HEK293 (cell line): Measurements from ENCODE around the gene PYGO1.

Experiments
- PRDM1 ChIP-seq: fragments of 450-650 bp; formaldehyde crosslinking; IDR thresholded peaks from 2 replicates; pipeline ENCODE4; 2016; ENCODE audit warnings: missing biosample characterization, missing genetic modification characterization
- PRDM2 ChIP-seq: fragments of 450-650 bp; formaldehyde crosslinking; IDR thresholded peaks from 2 replicates; pipeline ENCODE4 v1.5.1; 2016; ENCODE audit warnings: missing biosample characterization, missing genetic modification characterization, borderline replicate concordance
- ZBTB48 ChIP-seq: fragments of 450-650 bp; formaldehyde crosslinking; IDR thresholded peaks from 2 replicates; pipeline ENCODE4 v1.5.1; 2016; ENCODE audit warnings: missing biosample characterization, missing genetic modification characterization
- ZBTB49 ChIP-seq: fragments of 450-650 bp; formaldehyde crosslinking; IDR thresholded peaks from 2 replicates; pipeline ENCODE4 v1.5.1; 2016; ENCODE audit warnings: missing biosample characterization, missing genetic modification characterization, low read depth
- ZNF140 ChIP-seq: fragments of 450-650 bp; formaldehyde crosslinking; IDR thresholded peaks from 2 replicates; pipeline ENCODE4 v1.5.1; 2016; ENCODE audit warnings: missing biosample characterization, missing genetic modification characterization
- ZNF184 ChIP-seq: fragments of 450-650 bp; IDR thresholded peaks from 2 replicates; pipeline ENCODE4 v1.5.1; 2018; ENCODE audit warnings: missing biosample characterization, mild to moderate bottlenecking, missing genetic modification characterization
- ZNF280C ChIP-seq: fragments of 450-650 bp; formaldehyde crosslinking; IDR thresholded peaks from 2 replicates; pipeline ENCODE4 v1.5.1; 2016; ENCODE audit warnings: missing biosample characterization, missing genetic modification characterization
- ZNF341 ChIP-seq: fragments of 450-650 bp; formaldehyde crosslinking; IDR thresholded peaks from 2 replicates; pipeline ENCODE4; 2016; ENCODE audit warnings: low read depth, missing biosample characterization, missing genetic modification characterization
- ZNF366 ChIP-seq: fragments of 450-650 bp; formaldehyde crosslinking; conservative IDR thresholded peaks from 2 replicates; pipeline ENCODE4 v1.5.1; 2016; ENCODE audit warnings: missing biosample characterization, missing genetic modification characterization
- ZNF398 ChIP-seq: fragments of 450-650 bp; formaldehyde crosslinking; IDR thresholded peaks from 2 replicates; pipeline ENCODE4 v1.5.1; 2017; ENCODE audit warnings: missing biosample characterization, missing genetic modification characterization
- ZNF510 ChIP-seq: fragments of 450-650 bp; formaldehyde crosslinking; IDR thresholded peaks from 2 replicates; pipeline ENCODE4 v1.5.1; 2018; ENCODE audit warnings: mild to moderate bottlenecking, missing genetic modification characterization, missing biosample characterization; ENCODE audit not compliant: insufficient replicate concordance
- ZNF529 ChIP-seq: fragments of 450-650 bp; formaldehyde crosslinking; IDR thresholded peaks from 2 replicates; pipeline ENCODE4 v1.5.1; 2017; ENCODE audit warnings: missing genetic modification characterization, missing biosample characterization; ENCODE audit not compliant: insufficient replicate concordance
- ZNF555 ChIP-seq: fragments of 450-650 bp; formaldehyde crosslinking; conservative IDR thresholded peaks from 2 replicates; pipeline ENCODE4 v1.5.1; 2017; ENCODE audit warnings: missing biosample characterization, mild to moderate bottlenecking, missing genetic modification characterization, inconsistent platforms
- ZNF561 ChIP-seq: fragments of 450-650 bp; IDR thresholded peaks from 2 replicates; pipeline ENCODE4 v1.5.1; 2018; ENCODE audit warnings: missing biosample characterization, missing genetic modification characterization, borderline replicate concordance
- ZNF623 ChIP-seq: fragments of 450-650 bp; formaldehyde crosslinking; IDR thresholded peaks from 2 replicates; pipeline ENCODE4 v1.5.1; 2016; ENCODE audit warnings: missing biosample characterization, missing genetic modification characterization
- ZSCAN18 ChIP-seq: fragments of 450-650 bp; formaldehyde crosslinking; IDR thresholded peaks from 2 replicates; pipeline ENCODE4 v1.5.1; 2016; ENCODE audit warnings: missing biosample characterization, missing genetic modification characterization

PYGO1 gene

GRCh38 chr15:55627730-55628368 is 39.7 kb upstream of the PYGO1 start (continued):
- TF ChIP-seq ZBTB49 (tag by site-specific recombination) (no peak), ZNF280C (tag by site-specific recombination) (no peak), PRDM2 (tag by site-specific recombination) (no peak), PRDM1 (tag by site-specific recombination) (0 out of 2 replicates have a peak, but pooled peaks have one; percentile 4), ZNF140 (tag by site-specific recombination) (no peak), ZNF184 (tag by site-specific recombination) (0 out of 2 replicates have a peak, but pooled peaks have one; percentile 30), ZNF561 (tag by site-specific recombination) (no peak), ZNF398 (tag by site-specific recombination) (no peak), ZNF341 (tag by site-specific recombination) (no peak), ZSCAN18 (no peak), ZBTB48 (peak; percentile 81), ZNF555 (tag by site-specific recombination) (no peak), ZNF623 (tag by site-specific recombination) (no peak), ZNF510 (tag by site-specific recombination) (no peak), ZNF366 (tag by site-specific recombination) (0 out of 2 replicates have a peak, but pooled peaks have one; percentile 23), ZNF529 (tag by site-specific recombination) (no peak)
